GM18951 (cell line): Measurements from ENCODE around the gene DNAH11.
"Not testable (repeated sequence)": the region's sequence is repeated elsewhere in the genome, so short reads cannot be mapped to it uniquely, and the experiment has no call there.

Source experiments
- POLR2A ChIP-seq: IDR thresholded peaks from 4 replicates; pipeline ENCODE4 v1.6.1; 2011; ENCODE audit warnings: mild to moderate bottlenecking; ENCODE audit not compliant: insufficient read length, insufficient read depth; ENCODE audit errors: extremely low read depth
- in situ Hi-C: fragments of 300-500 bp; cut with MboI; formaldehyde crosslinking; loops from one replicate; pipeline ENCODE4 v1.12.0; 2022; ENCODE audit warnings: low sequenced_read_pairs, mixed read lengths, inconsistent platforms; ENCODE audit not compliant: unreplicated experiment

Gene DNAH11

DNA sequence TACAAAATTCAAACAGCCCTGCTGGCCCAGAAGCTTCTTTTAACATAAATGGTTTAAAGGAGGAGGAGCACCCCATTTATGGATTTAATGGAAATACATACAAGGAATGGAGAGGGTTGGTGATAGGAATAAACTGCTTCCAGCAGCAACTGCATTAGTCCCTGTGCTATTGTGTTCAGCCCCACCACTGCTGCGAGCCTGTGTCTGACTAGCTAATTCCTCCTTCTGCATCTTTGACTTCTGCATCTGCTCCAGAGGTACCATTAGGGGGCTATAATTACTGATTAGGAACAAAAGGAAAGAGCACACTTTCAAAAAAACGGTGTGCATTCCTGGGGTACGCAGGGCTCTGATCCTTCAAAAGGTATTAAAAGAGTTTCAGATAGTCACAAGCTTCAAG, 378.1 kb downstream of the DNAH11 start:
- in situ Hi-C loops = no loop called here
- TF ChIP-seq POLR2A = no peak

DNA sequence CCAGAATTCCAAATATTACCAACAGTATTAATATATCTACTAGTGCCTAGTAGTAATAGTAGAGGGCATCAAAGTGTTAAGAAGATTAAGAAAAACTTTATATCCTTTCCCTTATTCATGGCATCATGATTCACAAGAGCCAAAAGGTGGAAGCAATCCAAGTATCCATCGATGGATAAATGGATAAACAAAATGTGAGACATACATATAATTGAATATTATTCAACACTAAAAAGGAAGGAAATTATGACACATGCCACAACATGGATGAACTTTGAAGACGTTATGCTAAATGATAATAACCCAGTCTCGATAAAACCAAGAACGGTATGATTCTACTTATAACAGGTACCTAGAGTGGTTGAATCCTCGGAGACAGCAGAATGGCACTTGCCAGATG, 379.8 kb downstream of the DNAH11 start:
- no peak for TF ChIP-seq POLR2A

DNA sequence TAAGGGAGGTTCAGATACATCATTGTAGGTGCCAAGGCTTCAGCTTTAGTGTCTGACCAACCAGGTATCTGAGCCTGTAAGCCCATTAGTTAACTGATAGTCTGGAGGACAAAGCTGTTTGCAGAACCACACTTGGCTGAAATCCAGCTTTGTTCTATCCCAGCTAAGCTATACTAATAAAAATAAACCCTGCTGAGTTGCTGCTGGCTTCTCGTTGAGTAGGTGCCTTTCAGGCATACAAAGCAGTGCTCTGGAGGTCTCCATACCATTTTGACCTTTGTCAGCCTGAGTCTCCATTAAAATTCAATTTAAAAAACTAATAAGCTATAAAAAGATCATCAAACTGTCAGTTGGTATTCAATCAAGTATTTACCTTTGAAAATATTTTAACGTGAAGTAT, 380.8 kb downstream of the DNAH11 start:
- in situ Hi-C loops = no loop called here
- TF ChIP-seq POLR2A = no peak

More for the DNA sequence above, 379.8 kb downstream of the DNAH11 start:
- in situ Hi-C loops = no loop called here

DNA sequence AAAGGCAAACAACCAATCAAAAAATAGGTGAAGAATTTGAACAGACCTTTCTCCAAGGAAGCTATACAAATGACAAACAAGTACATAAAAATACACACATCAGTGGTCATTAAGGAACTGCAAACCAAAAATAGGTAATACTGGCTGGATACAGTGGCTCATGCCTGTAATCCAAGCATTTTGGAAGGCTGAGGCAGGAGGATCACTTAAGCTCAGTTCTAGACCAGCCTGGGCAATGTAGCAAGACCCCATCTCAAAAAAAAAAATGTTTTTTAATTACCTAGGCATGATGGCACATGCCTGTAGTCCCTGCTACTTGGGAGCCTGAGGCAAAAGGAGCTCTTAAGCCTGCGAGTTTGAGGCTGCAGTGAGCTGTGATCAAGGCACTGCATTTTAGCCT, 383.6 kb downstream of the DNAH11 start:
- in situ Hi-C loops = no loop called here
- no peak for TF ChIP-seq POLR2A

DNA sequence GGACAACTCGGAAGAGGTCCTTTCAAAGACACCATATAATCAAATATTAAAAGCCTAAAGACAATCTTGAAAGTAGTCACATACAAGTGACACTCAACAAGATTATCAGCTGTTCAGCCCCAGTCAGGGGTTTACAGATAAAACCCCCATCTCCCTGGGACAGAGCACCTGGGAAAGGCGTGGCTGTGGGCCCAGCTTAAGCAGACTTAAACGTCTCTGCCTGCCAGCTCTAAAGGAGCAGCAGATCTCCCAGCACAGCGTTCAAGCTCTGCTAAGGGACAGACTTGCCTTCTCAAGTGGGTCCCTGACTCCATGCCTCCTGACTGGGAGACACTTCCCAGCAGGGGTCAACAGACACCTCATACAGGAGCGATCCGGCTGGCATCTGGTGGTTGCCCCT, 384.9 kb downstream of the DNAH11 start:
- TF ChIP-seq POLR2A = no peak
- in situ Hi-C loops = no loop called here

DNA sequence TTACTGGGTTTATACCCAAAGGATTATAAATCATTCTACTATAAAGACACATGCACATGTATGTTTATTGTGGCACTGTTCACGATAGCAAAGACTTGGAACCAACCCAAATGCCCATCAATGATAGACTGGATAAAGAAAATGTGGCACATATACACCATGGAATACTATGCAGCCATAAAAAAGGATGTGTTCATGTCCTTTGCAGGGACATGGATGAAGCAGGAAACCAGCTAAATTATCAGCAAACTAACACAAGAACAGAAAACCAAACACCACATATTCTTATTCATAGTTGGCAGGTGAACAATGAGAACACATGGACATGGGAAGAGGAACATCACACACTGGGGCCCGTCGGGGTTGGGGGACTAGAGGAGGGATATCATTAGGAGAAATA, 390.5 kb downstream of the DNAH11 start:
- in situ Hi-C loops = not testable (repeated sequence)

DNA sequence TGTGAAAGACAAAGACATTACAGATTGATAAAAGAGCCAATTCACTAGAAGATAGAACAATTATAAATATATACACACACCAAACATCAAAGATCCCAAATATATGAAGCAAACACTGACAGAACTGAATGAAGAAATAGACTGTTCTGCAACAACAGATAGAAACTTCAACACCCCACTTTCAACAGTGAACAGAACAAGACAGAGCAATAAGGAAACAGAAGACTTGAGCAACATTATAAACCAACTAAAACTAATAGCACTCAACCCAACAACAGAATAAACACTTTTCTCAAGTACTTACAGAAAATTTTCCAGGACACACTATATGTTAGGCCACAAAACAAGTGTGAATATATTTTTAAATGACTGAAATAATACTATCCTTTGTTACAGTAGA, 392.0 kb downstream of the DNAH11 start:
- TF ChIP-seq POLR2A = no peak
- in situ Hi-C loops = no loop called here

DNA sequence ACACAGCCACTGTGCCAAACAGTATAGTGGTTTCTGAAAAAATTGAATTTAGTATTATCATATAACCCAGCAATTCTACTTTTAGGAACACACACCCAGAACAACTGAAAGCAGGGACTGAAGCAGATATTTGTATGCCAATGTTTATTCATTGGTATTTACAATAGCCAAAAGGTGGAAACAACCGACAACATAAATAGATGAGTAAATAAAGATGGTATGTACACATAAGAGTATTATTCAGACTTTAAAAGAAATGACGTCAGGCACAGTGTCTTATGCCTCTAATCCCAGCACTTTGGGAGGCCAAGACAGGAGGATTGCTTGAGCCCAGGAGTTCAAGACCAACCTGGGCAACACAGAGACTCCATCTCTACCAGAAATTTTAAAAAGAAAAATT, 395.6 kb downstream of the DNAH11 start:
- in situ Hi-C loops = no loop called here
- TF ChIP-seq POLR2A = no peak

DNA sequence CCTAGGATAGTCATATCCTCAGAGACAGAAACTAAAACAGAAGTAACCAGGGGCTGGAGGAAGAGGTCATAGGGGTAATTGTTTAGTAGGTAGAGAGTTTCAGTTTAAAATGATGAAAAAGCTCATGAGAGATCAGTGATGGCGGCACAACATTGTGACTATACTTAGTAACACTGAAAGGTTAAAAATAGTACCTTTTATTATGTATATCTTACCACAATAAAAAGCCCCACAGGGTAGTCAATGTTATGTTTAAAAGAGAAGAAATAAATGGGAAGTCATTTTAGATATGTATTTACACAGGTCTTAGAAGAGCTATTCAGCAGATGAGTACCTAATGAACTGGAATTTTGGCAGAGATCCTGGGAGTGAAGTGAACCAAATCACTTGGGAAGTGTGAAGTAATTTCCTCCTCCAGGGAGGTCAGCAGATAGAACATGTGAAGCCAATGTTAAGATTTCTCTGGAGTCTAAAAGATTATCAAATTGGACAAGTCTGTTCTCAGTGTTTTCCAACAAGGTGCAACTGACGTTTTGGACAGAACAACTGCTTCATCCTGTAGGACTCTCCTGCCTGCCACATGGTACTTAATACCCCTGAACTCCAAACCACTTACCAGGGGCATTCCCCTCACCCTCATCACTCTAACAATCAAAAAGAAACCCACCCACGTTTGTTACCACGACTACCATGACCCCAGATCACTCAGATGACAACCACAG, 396.5 kb downstream of the DNAH11 start:
- in situ Hi-C loops = no loop called here
- TF ChIP-seq POLR2A = no peak

DNA sequence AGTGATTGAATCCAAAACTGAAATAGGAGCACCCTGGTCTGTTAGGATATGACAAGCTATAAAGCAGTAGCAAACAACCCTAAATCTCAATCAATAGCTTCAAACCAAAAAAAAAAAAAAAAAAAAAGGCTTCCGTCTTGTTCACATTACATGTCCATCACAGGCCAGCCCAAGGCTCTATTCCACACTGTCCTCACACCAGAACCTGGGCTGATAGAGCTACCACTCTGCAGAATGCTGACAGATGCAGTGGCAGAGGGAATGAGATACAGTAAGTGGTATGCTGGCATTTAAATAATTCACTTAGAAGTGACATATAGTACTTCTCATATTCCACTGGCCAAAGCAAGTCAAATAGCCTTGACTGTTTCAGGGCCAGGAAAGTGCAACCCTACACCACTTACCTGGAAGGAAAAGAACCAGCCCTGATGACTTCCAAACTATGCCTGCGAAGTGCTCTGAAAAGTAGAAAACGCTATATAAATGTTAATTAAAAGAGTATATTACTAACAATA, 397.1 kb downstream of the DNAH11 start:
- TF ChIP-seq POLR2A = no peak
- in situ Hi-C loops = no loop called here

DNA sequence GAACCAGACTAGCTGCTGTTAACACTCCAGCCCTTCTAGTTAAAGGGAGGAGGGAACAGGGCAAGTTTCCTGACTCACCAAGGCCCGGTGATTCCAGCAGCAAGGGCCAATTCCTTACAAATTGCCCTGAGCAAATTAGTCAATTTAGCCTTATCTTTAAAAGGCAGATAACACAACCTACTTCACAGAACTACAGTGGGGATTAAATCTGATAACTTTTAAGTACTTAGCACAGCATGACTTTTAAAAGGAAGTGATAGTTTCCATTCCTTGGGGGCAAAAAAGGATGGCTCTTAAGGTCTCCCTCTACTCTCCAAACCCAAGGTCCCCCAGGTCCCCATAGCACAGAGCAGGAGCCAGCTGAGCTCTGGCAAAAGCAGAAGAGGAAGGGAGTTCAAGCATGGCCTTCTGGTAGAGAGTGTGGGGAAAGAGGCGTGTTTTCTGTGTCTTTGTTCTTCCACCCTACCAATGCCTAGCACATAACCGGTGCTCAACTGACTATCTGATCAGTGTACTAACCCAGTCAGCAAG, 398.8 kb downstream of the DNAH11 start:
- TF ChIP-seq POLR2A = no peak
- in situ Hi-C loops = no loop called here

DNA sequence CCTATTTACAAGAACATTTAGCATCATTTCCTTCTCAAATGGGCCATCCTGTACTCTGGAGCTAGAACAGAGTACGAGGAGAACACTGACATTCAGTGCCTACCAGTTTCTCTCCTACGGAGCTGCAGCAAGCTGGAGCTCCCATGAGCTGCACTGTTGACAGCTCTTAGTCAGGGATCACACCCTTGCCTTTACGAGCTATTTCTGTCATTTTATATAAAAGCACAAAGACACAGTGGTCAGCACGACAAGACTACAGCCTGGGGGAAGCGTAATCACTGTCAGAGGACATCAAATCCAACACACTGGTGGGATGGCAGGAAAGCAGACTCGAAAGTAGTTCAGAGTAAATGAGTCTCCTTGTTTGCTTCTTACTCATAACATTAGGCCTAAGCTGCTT, 400.1 kb downstream of the DNAH11 start:
- no peak for TF ChIP-seq POLR2A
- in situ Hi-C loops = no loop called here

DNA sequence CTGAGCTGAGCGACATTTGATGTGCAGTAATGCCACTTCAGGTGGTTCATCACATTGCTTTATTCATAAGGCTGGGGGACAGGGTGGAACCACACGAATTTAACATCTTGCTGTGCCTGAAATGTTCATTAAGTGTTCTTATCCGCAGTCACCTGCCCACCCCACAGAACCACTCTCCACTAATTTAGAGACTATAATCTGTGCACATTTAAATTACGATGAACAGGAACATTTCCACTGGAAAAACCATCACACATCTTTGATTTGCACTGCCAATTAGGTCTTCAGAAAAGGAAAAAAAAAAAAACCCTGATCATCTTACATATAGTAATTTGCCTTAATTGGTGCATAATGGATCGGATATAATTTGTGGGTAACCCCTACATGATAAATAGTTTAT, 400.6 kb downstream of the DNAH11 start:
- in situ Hi-C loops = no loop called here
- no peak for TF ChIP-seq POLR2A

DNA sequence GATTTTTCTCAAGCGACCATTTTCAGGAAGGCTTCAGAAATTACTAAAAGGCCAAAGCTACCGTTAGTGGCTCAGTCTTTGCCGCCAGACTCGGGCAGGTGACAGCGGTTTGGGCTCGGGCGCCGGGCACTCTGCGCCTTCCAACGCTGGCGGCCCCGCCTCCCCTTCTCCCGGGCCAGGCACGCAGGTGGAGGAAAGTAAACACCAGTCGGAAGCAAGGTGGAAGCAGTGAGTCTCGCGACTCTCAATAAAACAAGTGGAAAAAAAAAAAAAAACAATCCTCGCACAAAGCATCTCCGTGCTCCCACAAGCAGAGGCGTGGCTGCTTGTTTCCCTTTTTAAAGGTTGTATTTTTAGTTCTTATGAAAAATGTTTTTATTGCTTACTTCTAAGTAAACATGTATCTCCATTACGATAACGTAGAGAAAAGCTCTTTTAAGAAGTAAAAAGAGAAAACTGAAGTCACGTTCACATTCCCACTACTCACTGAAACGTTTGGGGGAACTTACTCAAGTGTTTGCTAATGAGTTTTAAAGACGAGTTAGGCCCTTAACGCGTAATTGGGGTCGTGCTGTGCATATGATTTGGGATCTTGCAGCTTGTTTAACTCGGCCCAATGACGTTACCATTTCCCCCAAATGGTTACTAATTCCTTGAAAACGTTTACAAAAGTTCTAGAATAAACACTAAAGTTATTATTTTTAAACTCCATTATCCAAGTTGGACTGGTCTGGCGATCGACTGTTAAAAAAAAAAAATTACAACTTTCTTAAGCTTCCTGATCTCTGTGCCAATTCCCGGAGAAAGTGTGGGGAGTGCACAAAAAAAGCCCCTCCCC, 402.0 kb downstream of the DNAH11 start:
- in situ Hi-C loops = no loop called here

More for the DNA sequence above, 402.0 kb downstream of the DNAH11 start:
- no peak for TF ChIP-seq POLR2A
